OCI-LY7 (cell line): ENCODE data around the gene SNRNP25.

ENCODE experiments used
- EZH2phosphoT487 ChIP-seq: fragments of 200-600 bp; sonication (generic); IDR thresholded peaks from 2 replicates; pipeline ENCODE4 v1.6.1; 2018; ENCODE audit warnings: low read depth, borderline replicate concordance, mild to moderate bottlenecking, mixed run types, antibody characterized with exemption, low read length, moderate library complexity, mixed read lengths
- TF ChIP-seq, protein P1 (sequence below): fragments of 200-600 bp; sonication (generic); conservative IDR thresholded peaks from 2 replicates; pipeline ENCODE4 v1.5.1; 2014; ENCODE audit warnings: mild to moderate bottlenecking, antibody characterized with exemption, low read length, moderate library complexity, mixed read lengths

DNA sequence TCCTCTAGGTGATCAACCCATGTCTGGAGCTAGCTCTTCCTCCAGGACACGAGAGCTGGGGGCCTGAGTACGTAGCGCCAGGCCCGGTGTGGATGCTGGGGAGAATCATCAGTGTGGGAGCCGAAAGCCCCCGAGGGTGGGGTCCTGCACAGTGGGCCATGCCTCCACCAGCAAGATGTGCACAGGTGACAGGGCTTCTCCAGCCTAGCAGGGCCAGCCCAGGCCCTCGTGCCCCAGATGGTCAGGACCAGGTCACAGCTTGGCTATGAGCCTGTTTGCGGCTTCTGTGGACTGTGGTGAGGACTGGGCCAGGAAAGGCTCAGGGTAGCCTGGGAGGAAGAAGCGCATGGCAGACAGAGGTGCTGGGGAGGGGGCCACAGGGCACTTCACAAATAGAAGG, 32.2 kb downstream of the SNRNP25 start:
- TF ChIP-seq, protein P1, sequence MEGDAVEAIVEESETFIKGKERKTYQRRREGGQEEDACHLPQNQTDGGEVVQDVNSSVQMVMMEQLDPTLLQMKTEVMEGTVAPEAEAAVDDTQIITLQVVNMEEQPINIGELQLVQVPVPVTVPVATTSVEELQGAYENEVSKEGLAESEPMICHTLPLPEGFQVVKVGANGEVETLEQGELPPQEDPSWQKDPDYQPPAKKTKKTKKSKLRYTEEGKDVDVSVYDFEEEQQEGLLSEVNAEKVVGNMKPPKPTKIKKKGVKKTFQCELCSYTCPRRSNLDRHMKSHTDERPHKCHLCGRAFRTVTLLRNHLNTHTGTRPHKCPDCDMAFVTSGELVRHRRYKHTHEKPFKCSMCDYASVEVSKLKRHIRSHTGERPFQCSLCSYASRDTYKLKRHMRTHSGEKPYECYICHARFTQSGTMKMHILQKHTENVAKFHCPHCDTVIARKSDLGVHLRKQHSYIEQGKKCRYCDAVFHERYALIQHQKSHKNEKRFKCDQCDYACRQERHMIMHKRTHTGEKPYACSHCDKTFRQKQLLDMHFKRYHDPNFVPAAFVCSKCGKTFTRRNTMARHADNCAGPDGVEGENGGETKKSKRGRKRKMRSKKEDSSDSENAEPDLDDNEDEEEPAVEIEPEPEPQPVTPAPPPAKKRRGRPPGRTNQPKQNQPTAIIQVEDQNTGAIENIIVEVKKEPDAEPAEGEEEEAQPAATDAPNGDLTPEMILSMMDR, result no peak
- TF ChIP-seq EZH2phosphoT487, result no peak
